ENCODE data around the gene CTDSP1. TPM values are rescaled to one million over a fixed set of nuclear protein-coding genes. Genes with fewer than 3 reads are reported as not detected.

The CTDSP1 gene
- polyA plus RNA-seq, 1 of the 3 experiments (the other 2 are of a cell fraction) = 88.0 TPM

- WGBS (ENCODE audit: low lambda C conversion rate) = 54% methylated on average over 3 of the region's 5 CpGs
- H3F3A ChIP-seq (replicated peaks; ENCODE audit: insufficient read depth) = no peaks in the 10 kb centered on the region
- no peaks in the 10 kb centered on the region for H3K36me3 ChIP-seq (replicated peaks in 1 of 2; ENCODE audit: control insufficient read depth in 1 of 2, insufficient read depth in 2 of 2, low read length in 1 of 2)
- H2AFZ ChIP-seq (ENCODE audit: low read depth) = no peak overlapping the region
- no peaks in the 10 kb centered on the region for H3K4me1 ChIP-seq (ENCODE audit: control insufficient read depth in 1 of 2, insufficient read depth in 2 of 2, low read depth in 1 of 2, low read length in 1 of 2)
- H3K9me3 ChIP-seq = no peaks in the 10 kb centered on the region
- H3K27me3 ChIP-seq (ENCODE audit: insufficient read depth) = no peaks in the 10 kb centered on the region
- no peak for TF ChIP-seq GABPA (IDR thresholded peaks at IDR 0.05; ENCODE audit: low read depth)
- no peak overlapping the region for H3K9ac ChIP-seq
- H4K20me1 ChIP-seq (ENCODE audit: insufficient read depth) = no peaks in the 10 kb centered on the region
- H3K4me2 ChIP-seq = no peak overlapping the region
- no peak overlapping the region for H3K4me3 ChIP-seq (ENCODE audit: low read depth in 2 of 2, low read length in 1 of 2)
- no peak overlapping the region for H3K27ac ChIP-seq (ENCODE audit: low read depth in 2 of 2, low read length in 1 of 2)
- ChIA-PET POLR2A (no interaction called here), CTCF (no interaction called here)
- H3K9me2 ChIP-seq = no peaks in the 10 kb centered on the region
- DNase-seq = no peak
- H3K79me2 ChIP-seq (ENCODE audit: insufficient read depth) = no peaks in the 10 kb centered on the region
These were observed 18.7 kb downstream of the CTDSP1 start for GRCh38 chr2:218418321-218418716.

GRCh38 chr2:218418717-218419458, 19.2 kb downstream of the CTDSP1 start, which contains the start of gene VIL1:
Gene VIL1, plus strand, starts transcription at chr2:218419123. Its CDS starts 4,656 bp downstream, at chr2:218423779.
- no peaks in the 10 kb centered on the region for H3K4me1 ChIP-seq (ENCODE audit: control insufficient read depth in 1 of 2, insufficient read depth in 2 of 2, low read depth in 1 of 2, low read length in 1 of 2)
- no peak for DNase-seq
- 74% methylated on average over 8 of the region's 9 CpGs for WGBS (ENCODE audit: low lambda C conversion rate)
- no peaks in the 10 kb centered on the region for H3F3A ChIP-seq (replicated peaks; ENCODE audit: insufficient read depth)
- H2AFZ ChIP-seq (ENCODE audit: low read depth) = no peak within 1 kb of the TSS
- H3K9ac ChIP-seq = no peak within 1 kb of the TSS
- CTCF ChIA-PET = no interaction called here
- no peaks in the 10 kb centered on the region for H4K20me1 ChIP-seq (ENCODE audit: insufficient read depth)
- H3K9me2 ChIP-seq = no peaks in the 10 kb centered on the region
- no peaks in the 10 kb centered on the region for H3K36me3 ChIP-seq (replicated peaks in 1 of 2; ENCODE audit: control insufficient read depth in 1 of 2, insufficient read depth in 2 of 2, low read length in 1 of 2)
- H3K27me3 ChIP-seq (ENCODE audit: insufficient read depth) = no peaks in the 10 kb centered on the region
- H3K4me2 ChIP-seq = no peak within 1 kb of the TSS
- no peaks in the 10 kb centered on the region for H3K79me2 ChIP-seq (ENCODE audit: insufficient read depth)
- POLR2A ChIA-PET = no interaction called here
- no peak within 1 kb of the TSS for H3K4me3 ChIP-seq (ENCODE audit: low read depth in 2 of 2, low read length in 1 of 2)
- no peaks in the 10 kb centered on the region for H3K9me3 ChIP-seq
- H3K27ac ChIP-seq (ENCODE audit: low read depth in 2 of 2, low read length in 1 of 2) = no peak within 1 kb of the TSS
- no peak for TF ChIP-seq ZBTB33 (IDR thresholded peaks at IDR 0.05; ENCODE audit: borderline replicate concordance, low read depth)
- no peak for TF ChIP-seq SIN3A (IDR thresholded peaks at IDR 0.05; ENCODE audit: borderline replicate concordance, low read depth, low read length)
- no peak for TF ChIP-seq REST (IDR thresholded peaks at IDR 0.05; ENCODE audit: low read depth, low read length)
- no peak for TF ChIP-seq POLR2AphosphoS5 (IDR thresholded peaks at IDR 0.05; ENCODE audit: low read depth, low read length)
- TF ChIP-seq PBX3 (IDR thresholded peaks at IDR 0.05) = no peak
- no peak for TF ChIP-seq ELF1 (IDR thresholded peaks at IDR 0.05)
- no peak for TF ChIP-seq MAX (IDR thresholded peaks at IDR 0.05; ENCODE audit: low read depth)
- no peak for TF ChIP-seq TAF1 (IDR thresholded peaks at IDR 0.05; ENCODE audit: borderline replicate concordance, low read depth, low read length)
- TF ChIP-seq GATA2 (CRISPR knock-in tag; IDR thresholded peaks at IDR 0.05) = no peak
- no peak for TF ChIP-seq EZH2phosphoT487 (IDR thresholded peaks at IDR 0.05; ENCODE audit: borderline replicate concordance, low read depth)
- no peak for TF ChIP-seq MEF2A (IDR thresholded peaks at IDR 0.05; ENCODE audit: borderline replicate concordance, low read depth)
- no peak for TF ChIP-seq IRF3 (IDR thresholded peaks at IDR 0.05; ENCODE audit: low read depth, low read length)
- TF ChIP-seq FOXJ3 (CRISPR knock-in tag; IDR thresholded peaks at IDR 0.05) = no peak
- no peak for TF ChIP-seq GABPA (IDR thresholded peaks at IDR 0.05; ENCODE audit: low read depth)
- no peak for TF ChIP-seq FOXM1 (IDR thresholded peaks at IDR 0.05; ENCODE audit: low read depth)
- TF ChIP-seq RFX5 (IDR thresholded peaks at IDR 0.05; ENCODE audit: low read length) = no peak
- no peak for TF ChIP-seq NRF1 (IDR thresholded peaks at IDR 0.05; ENCODE audit: low read depth, low read length)
- TF ChIP-seq CHD2 (IDR thresholded peaks at IDR 0.05; ENCODE audit: low read length, partially characterized antibody) = no peak
- no peak for TF ChIP-seq RCOR1 (IDR thresholded peaks at IDR 0.05; ENCODE audit: low read length)
